ENCODE results near the gene POLR1G.
"Not testable (repeated sequence)": the region's sequence is repeated elsewhere in the genome, so short reads cannot be mapped to it uniquely, and the experiment has no call there.

The POLR1G gene

GRCh38 chr19:45401815-45402214 lies 4.6 kb upstream of the POLR1G start:
- DNase-seq, result no peak

- DNase-seq, result no peak
Measured at GRCh38 chr19:45402298-45403061, 4.0 kb upstream of the POLR1G start.

- no peak for DNase-seq
Measured at GRCh38 chr19:45403272-45403671, 3.2 kb upstream of the POLR1G start.

DNA sequence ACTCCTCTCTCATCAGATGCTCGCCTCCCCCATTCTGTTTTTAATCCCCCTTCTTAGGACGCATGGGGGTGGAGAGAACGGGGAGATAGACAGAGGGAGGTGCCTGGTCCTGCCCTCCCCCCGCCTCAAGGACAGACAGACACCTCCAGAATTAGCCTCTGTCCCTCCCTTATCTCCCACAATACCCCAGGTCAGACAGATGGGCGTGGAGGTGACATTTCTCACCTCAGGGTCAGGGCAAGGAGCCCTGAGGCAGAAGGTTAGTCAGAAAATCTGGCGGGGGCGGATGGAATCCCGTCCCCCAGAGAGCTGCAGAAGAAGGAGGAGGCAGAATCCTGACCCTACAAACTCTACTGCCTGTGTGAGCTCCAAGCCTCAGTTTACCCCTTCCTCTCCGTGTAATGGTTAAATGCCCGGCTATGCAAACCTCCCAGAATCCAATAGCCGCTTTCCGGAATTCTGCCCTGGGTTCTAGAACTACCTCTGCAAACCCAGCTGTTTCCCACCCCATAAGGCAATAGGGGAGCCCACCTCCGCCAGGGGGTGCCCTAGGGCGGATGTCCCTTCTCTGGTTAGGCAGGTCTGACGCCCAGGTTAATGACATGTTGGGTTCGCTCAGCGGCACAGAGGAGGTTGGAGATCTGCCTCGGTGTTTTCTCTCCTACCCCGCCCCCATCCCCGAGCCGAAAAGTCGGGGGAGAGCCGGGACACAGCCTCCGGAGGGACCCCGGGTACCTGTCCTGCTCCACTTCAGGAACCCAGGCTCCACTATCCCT lies 2.5 kb upstream of the POLR1G start:
- DNase-seq, result peak; percentile 16

DNA sequence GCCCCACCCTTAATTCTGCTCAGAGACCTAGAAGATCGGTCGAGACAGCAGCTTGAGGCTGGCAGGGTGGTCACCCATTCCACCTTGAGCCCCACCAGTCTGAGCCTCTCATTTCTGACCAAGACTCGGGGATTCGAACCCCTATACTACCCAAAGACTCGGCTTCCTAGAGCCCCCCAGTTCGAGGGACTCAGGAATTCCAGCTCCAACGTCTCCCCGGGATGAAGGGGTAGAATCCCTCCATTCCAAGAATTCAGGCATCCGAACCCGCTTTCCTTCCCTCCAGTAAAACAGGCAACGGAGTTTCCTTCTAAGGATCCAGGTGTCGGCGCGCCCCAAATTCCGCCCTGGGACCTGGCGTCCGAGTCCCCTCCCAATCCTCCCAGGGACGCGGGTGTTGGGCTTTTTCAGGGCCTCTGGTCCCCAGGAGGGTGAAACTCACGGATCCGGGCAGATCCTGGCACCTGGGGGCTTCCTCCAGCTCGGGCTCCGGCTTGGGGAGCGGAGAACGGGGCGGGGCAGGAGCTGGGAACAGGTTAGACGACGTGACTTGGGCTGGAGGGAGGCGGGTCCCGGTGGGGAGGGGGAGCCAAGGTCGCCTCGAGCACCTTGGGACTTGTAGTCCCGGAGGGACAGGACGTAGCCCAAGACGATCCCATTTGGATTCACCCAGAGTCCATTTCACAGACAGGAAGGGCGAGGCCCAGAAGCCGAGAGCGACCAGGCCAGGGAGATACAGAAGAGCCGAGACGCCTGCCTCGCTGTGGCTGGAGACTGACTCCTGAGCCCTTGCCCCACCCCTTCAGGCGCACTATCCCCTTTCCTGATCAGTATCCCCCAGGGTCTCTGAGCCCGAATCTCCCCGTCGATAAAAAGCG lies 1.6 kb upstream of the POLR1G start, which contains the start of gene PPP1R13L:
Gene PPP1R13L (minus strand): TSS at position 513 of the 878 bp plus-strand sequence. CDS start 6,751 bp downstream, outside the sequence.
- DNase-seq, result peak; percentile 31

DNA sequence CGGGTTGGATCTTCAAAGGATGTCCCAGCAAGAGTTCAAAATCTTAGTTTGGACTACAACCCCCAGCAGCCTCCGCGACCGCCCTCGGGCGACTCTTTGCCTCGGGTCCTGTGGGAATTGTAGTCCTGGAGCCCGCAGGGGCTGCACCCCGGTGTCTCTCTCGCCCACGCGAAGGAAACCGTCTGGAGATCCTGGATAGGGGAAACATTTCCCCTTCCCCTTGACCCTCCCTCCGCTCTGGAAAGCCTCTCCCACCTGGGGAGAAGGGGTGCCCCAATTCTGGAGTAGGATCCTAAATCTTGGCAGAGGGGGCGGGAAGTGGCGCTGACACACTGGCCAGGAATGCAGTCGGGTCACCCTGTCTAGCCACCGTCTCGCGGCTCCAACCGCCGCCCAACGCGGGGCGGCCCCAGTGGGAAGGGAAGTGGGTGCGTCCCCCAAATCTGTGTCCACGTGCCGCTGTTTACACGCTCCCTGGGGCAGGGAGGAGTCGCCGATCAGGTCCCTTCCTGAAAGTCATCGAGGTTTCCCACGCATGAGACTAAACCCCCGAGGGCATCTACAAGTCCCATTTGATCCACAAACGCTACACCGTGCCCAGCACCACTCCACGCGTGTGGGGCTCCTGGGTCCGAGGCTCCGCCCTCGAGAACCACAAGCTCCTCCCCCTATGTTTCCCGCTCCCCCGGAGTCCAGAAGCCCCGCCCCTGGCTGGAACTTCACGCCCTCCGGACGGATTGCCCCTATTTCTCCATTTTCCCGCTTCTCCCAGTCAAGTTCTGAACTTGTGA lies 814 bp upstream of the POLR1G start:
- peak; percentile 86 for DNase-seq

GRCh38 chr19:45407091-45407375 lies 589 bp downstream of the POLR1G start:
- no peak for DNase-seq

DNA sequence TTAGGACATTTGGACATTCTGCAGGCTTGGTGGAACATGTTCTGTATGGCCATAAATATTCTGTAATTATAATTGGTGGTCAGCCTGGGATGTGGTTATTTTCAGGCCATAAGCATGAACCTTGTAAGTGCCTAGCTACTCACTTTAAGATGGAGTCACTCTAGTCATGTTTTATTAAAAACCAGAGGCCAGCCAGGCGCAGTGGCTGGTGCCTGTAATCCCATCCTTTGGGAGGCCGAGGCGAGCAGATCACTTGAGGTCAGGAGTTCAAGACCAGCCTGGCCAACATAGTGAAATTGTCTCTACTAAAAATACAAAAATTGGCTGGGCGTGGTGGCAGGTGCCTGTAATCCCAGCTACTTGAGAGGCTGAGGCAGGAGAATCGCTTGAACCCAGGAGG lies 1.1 kb downstream of the POLR1G start:
- DNase-seq, result not testable (repeated sequence)

DNA sequence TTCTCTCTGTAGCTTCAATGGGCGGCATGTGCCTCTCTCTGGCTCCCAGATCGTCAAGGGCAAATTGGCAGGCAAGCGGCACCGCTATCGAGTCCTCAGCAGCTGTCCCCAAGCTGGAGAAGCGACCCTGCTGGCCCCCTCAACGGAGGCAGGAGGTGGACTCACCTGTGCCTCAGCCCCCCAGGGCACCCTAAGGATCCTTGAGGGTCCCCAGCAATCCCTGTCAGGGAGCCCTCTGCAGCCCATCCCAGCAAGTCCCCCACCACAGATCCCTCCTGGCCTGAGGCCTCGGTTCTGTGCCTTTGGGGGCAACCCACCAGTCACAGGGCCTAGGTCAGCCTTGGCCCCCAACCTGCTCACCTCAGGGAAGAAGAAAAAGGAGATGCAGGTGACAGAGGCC lies 1.7 kb downstream of the POLR1G start:
- no peak for DNase-seq

GRCh38 chr19:45408830-45409556 lies 2.5 kb downstream of the POLR1G start:
- DNase-seq, result no peak

DNA sequence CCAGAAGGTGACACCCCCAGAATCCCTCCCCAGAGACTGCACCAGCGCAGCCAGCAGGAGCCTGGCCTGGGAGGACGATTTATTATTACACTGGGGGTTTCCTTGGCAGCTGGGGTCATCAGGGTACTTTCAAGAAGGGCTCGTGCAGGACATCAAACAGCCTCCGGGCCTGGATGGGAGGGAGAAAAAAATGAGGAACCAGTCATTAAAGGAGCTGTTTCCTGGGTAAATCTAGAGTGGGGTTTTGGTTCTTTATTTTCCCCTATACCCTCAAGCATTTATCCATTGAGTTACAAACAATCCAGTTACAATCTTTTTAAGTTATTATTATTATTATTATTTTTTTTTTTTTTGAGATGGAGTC lies 3.1 kb downstream of the POLR1G start:
- no peak for DNase-seq

DNA sequence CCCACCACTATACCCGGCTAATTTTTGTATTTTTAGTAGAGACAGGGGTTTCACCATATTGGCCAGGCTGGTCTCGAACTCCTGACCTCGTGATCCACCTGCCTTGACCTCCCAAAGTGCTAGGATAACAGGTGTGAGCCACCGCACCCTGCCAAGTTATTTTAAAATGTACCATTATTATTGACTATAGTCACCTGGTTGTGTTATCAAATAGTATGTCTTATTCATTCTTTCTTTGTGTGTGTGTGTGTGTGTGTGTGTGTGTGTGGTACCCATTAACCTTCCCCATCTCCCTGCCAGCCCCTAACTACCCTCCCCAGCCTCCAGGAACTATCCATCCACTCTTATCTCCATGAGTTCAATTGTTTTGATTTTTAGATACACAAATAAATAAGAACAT lies 3.9 kb downstream of the POLR1G start:
- not testable (repeated sequence) for DNase-seq

DNA sequence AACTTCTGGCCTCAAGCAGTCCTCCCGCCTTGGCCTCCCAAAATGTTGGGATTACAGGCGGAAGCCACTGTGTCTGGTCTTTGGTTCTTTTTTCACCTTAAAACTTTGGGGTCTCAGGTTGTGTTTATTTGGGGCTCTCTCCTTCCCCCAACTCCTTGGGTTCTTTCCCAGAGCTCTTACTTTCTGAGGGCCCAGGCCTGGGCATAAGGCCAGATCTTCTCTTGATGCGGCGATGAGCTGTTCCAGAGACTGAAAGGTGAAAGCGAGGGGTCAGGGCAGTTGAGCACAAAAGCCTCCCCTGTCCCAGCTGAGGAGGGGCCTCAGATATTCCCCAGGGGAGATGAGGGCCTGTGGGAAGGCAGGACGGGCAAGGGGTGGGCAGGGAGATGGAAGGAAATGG lies 7.1 kb downstream of the POLR1G start:
- DNase-seq, result no peak

DNA sequence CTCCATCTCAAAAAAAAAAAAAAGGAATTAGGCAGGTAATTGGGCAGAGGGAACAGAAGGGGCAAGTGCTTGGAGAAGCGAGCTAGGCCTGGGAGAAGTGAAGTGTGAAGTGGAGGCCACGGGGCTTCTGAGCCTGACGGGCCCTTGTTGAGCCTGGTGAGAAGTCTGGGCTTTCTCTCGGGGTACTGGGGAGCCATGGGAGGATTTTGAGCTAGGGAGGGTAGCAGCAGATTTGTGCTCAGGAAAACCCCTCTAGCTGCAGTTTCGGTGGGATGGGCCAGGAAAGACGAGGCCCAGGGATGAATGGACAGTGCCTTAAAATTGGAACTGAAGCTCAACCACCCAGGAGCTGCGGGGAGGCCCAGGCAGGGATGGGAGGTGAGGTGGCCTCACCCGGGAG lies 8.0 kb downstream of the POLR1G start:
- no peak for DNase-seq

- no peak for DNase-seq
Measured at GRCh38 chr19:45417151-45417550, 10.7 kb downstream of the POLR1G start.

DNA sequence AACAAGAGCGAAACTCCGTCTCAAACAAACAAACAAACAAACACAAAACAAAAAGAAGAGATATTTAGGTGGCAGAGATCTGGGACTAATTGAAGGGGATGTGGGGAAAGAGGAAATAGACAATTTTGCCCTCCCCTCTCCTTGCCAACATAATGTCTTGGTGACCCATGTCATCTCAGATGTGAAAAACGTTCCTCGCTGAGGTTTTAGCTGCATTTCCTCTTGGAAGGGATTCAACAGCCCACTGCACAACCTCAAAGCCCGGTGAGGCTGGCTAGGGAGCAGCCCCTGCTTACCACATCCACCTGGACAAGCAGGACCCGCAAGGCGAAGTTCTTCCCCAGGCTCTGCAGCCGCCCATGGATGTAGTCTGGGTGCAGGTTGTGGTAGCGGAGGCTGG lies 12.4 kb downstream of the POLR1G start:
- no peak for DNase-seq

DNA sequence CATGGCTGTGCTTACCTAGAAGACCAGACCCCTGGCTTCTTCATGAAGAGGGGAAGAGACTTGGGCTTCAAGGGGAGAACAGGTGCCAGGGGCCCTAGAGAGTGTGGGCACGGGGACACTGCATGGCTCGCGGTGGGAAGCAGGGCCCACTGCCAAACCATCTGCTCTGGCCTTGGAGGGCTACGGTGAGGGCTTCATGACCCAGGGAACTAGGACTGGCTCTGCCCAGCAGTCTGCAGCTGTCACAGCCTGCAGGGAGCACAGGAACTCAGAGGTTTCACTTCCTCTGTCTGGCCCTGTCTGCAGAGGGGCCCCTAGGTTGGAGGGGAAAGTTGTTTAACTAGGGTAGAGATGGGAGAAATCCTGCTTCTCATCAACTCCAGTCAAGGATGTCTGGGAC lies 13.0 kb downstream of the POLR1G start:
- DNase-seq, result no peak

GRCh38 chr19:45419895-45420294 lies 13.5 kb downstream of the POLR1G start:
- no peak for DNase-seq

DNA sequence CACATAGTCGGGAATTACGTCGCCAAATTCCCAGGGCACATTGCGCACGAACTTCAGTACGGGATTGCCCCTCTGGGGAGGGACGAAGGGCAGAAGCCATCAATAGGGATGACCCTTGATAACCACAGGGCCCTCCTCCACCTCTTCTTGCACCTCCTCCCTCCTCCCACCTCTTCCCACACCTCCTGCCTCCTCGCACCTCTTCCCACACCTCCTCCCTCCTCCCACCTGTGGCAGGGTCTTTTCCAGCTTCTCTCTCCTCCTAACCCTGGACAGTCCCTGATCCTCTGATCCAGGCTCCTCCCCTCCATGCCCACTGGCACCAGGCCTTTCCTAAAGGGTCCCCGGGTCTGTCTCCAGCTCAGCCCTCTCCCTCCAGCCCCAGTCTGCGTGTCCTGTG lies 13.9 kb downstream of the POLR1G start:
- no peak for DNase-seq

GRCh38 chr19:45420871-45421270 lies 14.4 kb downstream of the POLR1G start:
- no peak for DNase-seq

GRCh38 chr19:45421947-45422498 lies 15.6 kb downstream of the POLR1G start:
- DNase-seq, result no peak
